Measurements from ENCODE around the gene DOCK4.

The DOCK4 gene

GRCh38 chr7:112220877-112221434, 14.8 kb upstream of the DOCK4 start:
- no peak for DNase-seq

- no peak for DNase-seq
Observed at GRCh38 chr7:112215787-112216186, 9.6 kb upstream of the DOCK4 start.

GRCh38 chr7:112214883-112215282, 8.7 kb upstream of the DOCK4 start:
- DNase-seq, result no peak

GRCh38 chr7:112214268-112214667, 8.1 kb upstream of the DOCK4 start:
- no peak for DNase-seq

GRCh38 chr7:112213735-112214134, 7.5 kb upstream of the DOCK4 start:
- DNase-seq, result no peak

- DNase-seq, result no peak
Observed at GRCh38 chr7:112212571-112212970, 6.4 kb upstream of the DOCK4 start.

- DNase-seq, result no peak
Observed at GRCh38 chr7:112211348-112211907, 5.2 kb upstream of the DOCK4 start.

- DNase-seq, result no peak
Observed at GRCh38 chr7:112207765-112208164, 1.6 kb upstream of the DOCK4 start.

GRCh38 chr7:112206991-112207592, 893 bp upstream of the DOCK4 start:
- no peak for DNase-seq

GRCh38 chr7:112205343-112206237, 609 bp downstream of the DOCK4 start:
- DNase-seq, result peak; percentile 41

- no peak for DNase-seq
Observed at GRCh38 chr7:112204499-112205342, 1.5 kb downstream of the DOCK4 start.

GRCh38 chr7:112203365-112203739, 2.8 kb downstream of the DOCK4 start:
- DNase-seq, result no peak

- DNase-seq, result no peak
Observed at GRCh38 chr7:112202816-112203215, 3.4 kb downstream of the DOCK4 start.

- DNase-seq, result no peak
Observed at GRCh38 chr7:112201839-112202238, 4.4 kb downstream of the DOCK4 start.

GRCh38 chr7:112201411-112201810, 4.8 kb downstream of the DOCK4 start:
- DNase-seq, result no peak

GRCh38 chr7:112199672-112200071, 6.5 kb downstream of the DOCK4 start:
- no peak for DNase-seq

GRCh38 chr7:112199035-112199655, 7.1 kb downstream of the DOCK4 start:
- no peak for DNase-seq

GRCh38 chr7:112197322-112197721, 8.9 kb downstream of the DOCK4 start:
- no peak for DNase-seq

GRCh38 chr7:112195717-112196116, 10.5 kb downstream of the DOCK4 start:
- no peak for DNase-seq

- no peak for DNase-seq
Observed at GRCh38 chr7:112193915-112194502, 12.2 kb downstream of the DOCK4 start.

- DNase-seq, result no peak
Observed at GRCh38 chr7:112192236-112193154, 13.7 kb downstream of the DOCK4 start.
